ENCODE results near the gene ZC3H8.

ZC3H8 gene

GRCh38 chr2:112276954-112277353 lies 22.1 kb upstream of the ZC3H8 start:
- TF ChIP-seq JUND (IDR thresholded peaks at IDR 0.05; ENCODE audit: low read depth): no peak
- no peak for DNase-seq (ENCODE audit: low read depth in 1 of 2, low spot score in 1 of 2)
- in situ Hi-C loops (cut with HindIII; ENCODE audit: low pct_unique_long_range_greater_than_20kb, low sequenced_read_pairs): no loop called here

- TF ChIP-seq JUND (IDR thresholded peaks at IDR 0.05; ENCODE audit: low read depth): no peak
- in situ Hi-C loops (cut with HindIII; ENCODE audit: low pct_unique_long_range_greater_than_20kb, low sequenced_read_pairs): no loop called here
- DNase-seq (ENCODE audit: low read depth in 1 of 2, low spot score in 1 of 2): peak; percentile 35 to 80
Observed at GRCh38 chr2:112275887-112276773, 21.3 kb upstream of the ZC3H8 start.

- in situ Hi-C loops (cut with HindIII; ENCODE audit: low pct_unique_long_range_greater_than_20kb, low sequenced_read_pairs): no loop called here
- TF ChIP-seq JUND (IDR thresholded peaks at IDR 0.05; ENCODE audit: low read depth): no peak
- DNase-seq (ENCODE audit: low read depth in 1 of 2, low spot score in 1 of 2): peak; percentile 77 to 97
Observed at GRCh38 chr2:112275311-112275886, 20.6 kb upstream of the ZC3H8 start, which contains the start of gene ZC3H6. TSS of gene ZC3H6 (plus strand) at chr2:112275597. CDS start at chr2:112275995, 398 bp downstream.

- in situ Hi-C loops (cut with HindIII; ENCODE audit: low pct_unique_long_range_greater_than_20kb, low sequenced_read_pairs): no loop called here
- no peak for TF ChIP-seq JUND (IDR thresholded peaks at IDR 0.05; ENCODE audit: low read depth)
- DNase-seq (ENCODE audit: low read depth in 1 of 2, low spot score in 1 of 2): no peak
Observed at GRCh38 chr2:112273349-112273748, 18.5 kb upstream of the ZC3H8 start.

GRCh38 chr2:112272669-112273068 lies 17.8 kb upstream of the ZC3H8 start:
- TF ChIP-seq JUND (IDR thresholded peaks at IDR 0.05; ENCODE audit: low read depth): no peak
- in situ Hi-C loops (cut with HindIII; ENCODE audit: low pct_unique_long_range_greater_than_20kb, low sequenced_read_pairs): no loop called here
- DNase-seq (ENCODE audit: low read depth in 1 of 2, low spot score in 1 of 2): no peak

- in situ Hi-C loops (cut with HindIII; ENCODE audit: low pct_unique_long_range_greater_than_20kb, low sequenced_read_pairs): no loop called here
- DNase-seq (ENCODE audit: low read depth in 1 of 2, low spot score in 1 of 2): no peak
- no peak for TF ChIP-seq JUND (IDR thresholded peaks at IDR 0.05; ENCODE audit: low read depth)
Observed at GRCh38 chr2:112268547-112268946, 13.7 kb upstream of the ZC3H8 start.

- in situ Hi-C loops (cut with HindIII; ENCODE audit: low pct_unique_long_range_greater_than_20kb, low sequenced_read_pairs): no loop called here
- TF ChIP-seq JUND (IDR thresholded peaks at IDR 0.05; ENCODE audit: low read depth): no peak
- no peak for DNase-seq (ENCODE audit: low read depth in 1 of 2, low spot score in 1 of 2)
Observed at GRCh38 chr2:112262876-112263275, 8.0 kb upstream of the ZC3H8 start.

GRCh38 chr2:112260295-112260625 lies 5.4 kb upstream of the ZC3H8 start:
- in situ Hi-C loops (cut with HindIII; ENCODE audit: low pct_unique_long_range_greater_than_20kb, low sequenced_read_pairs): no loop called here
- no peak for TF ChIP-seq JUND (IDR thresholded peaks at IDR 0.05; ENCODE audit: low read depth)
- no peak for DNase-seq (ENCODE audit: low read depth in 1 of 2, low spot score in 1 of 2)

GRCh38 chr2:112259509-112260294 lies 4.9 kb upstream of the ZC3H8 start:
- DNase-seq (ENCODE audit: low read depth in 1 of 2, low spot score in 1 of 2): peak; percentile 26 to 75
- no peak for TF ChIP-seq JUND (IDR thresholded peaks at IDR 0.05; ENCODE audit: low read depth)
- in situ Hi-C loops (cut with HindIII; ENCODE audit: low pct_unique_long_range_greater_than_20kb, low sequenced_read_pairs): no loop called here

GRCh38 chr2:112257575-112257974 lies 2.7 kb upstream of the ZC3H8 start:
- in situ Hi-C loops (cut with HindIII; ENCODE audit: low pct_unique_long_range_greater_than_20kb, low sequenced_read_pairs): no loop called here
- TF ChIP-seq JUND (IDR thresholded peaks at IDR 0.05; ENCODE audit: low read depth): no peak
- DNase-seq (ENCODE audit: low read depth in 1 of 2, low spot score in 1 of 2): no peak

- in situ Hi-C loops (cut with HindIII; ENCODE audit: low pct_unique_long_range_greater_than_20kb, low sequenced_read_pairs): no loop called here
- DNase-seq (ENCODE audit: low read depth in 1 of 2, low spot score in 1 of 2): no peak
- no peak for TF ChIP-seq JUND (IDR thresholded peaks at IDR 0.05; ENCODE audit: low read depth)
Observed at GRCh38 chr2:112256654-112257053, 1.8 kb upstream of the ZC3H8 start.

- no peak for TF ChIP-seq JUND (IDR thresholded peaks at IDR 0.05; ENCODE audit: low read depth)
- in situ Hi-C loops (cut with HindIII; ENCODE audit: low pct_unique_long_range_greater_than_20kb, low sequenced_read_pairs): no loop called here
- no peak for DNase-seq (ENCODE audit: low read depth in 1 of 2, low spot score in 1 of 2)
Observed at GRCh38 chr2:112255875-112256274, 1.0 kb upstream of the ZC3H8 start.

All from T47D (cell line).